H9 (cell line): Measurements from ENCODE around the gene SHISA7. TPM values are rescaled to one million over a fixed set of nuclear protein-coding genes. Genes with fewer than 3 reads are reported as not detected.

ENCODE experiments used
- DNase-seq: peaks from one replicate; pipeline ENCODE4 v3.0.0-alpha.2; 2017
- H2AFZ ChIP-seq: one replicate; pipeline ENCODE4 v1.6.1; 2013; ENCODE audit warnings: mild to moderate bottlenecking, low read length, control low read depth, moderate library complexity
- H2AK5ac ChIP-seq: 2 replicates; pipeline ENCODE4 v1.6.1; 2013; ENCODE audit warnings: low read length, control low read depth, mixed read lengths; ENCODE audit not compliant: insufficient read length
- H2BK120ac ChIP-seq: one replicate; pipeline ENCODE4 v1.6.1; 2013; ENCODE audit warnings: low read depth, mild to moderate bottlenecking, low read length, control low read depth, inconsistent platforms; ENCODE audit not compliant: poor library complexity, severe bottlenecking
- H2BK12ac ChIP-seq: 2 replicates; pipeline ENCODE4 v1.6.1; 2013; ENCODE audit warnings: low read length, control low read depth, mixed read lengths, low read depth; ENCODE audit not compliant: insufficient read length
- H2BK15ac ChIP-seq: 2 replicates; pipeline ENCODE4 v1.6.1; 2013; ENCODE audit warnings: low read depth, low read length, control low read depth
- H2BK20ac ChIP-seq: one replicate; pipeline ENCODE4 v1.6.1; 2013; ENCODE audit warnings: low read depth, mild to moderate bottlenecking, low read length, control low read depth, inconsistent platforms; ENCODE audit not compliant: poor library complexity, severe bottlenecking
- H2BK5ac ChIP-seq: 2 replicates; pipeline ENCODE4 v1.6.1; 2013; ENCODE audit warnings: low read length, control low read depth, mixed read lengths; ENCODE audit not compliant: insufficient read length
- H3K14ac ChIP-seq: 2 replicates; pipeline ENCODE4 v1.6.1; 2013; ENCODE audit warnings: low read length, control low read depth; ENCODE audit not compliant: insufficient read depth
- H3K18ac ChIP-seq: 2 replicates; pipeline ENCODE4 v1.6.1; 2013; ENCODE audit warnings: low read depth, mild to moderate bottlenecking, mixed read lengths, low read length, control low read depth; ENCODE audit not compliant: insufficient read length
- H3K23ac ChIP-seq: 2 replicates; pipeline ENCODE4 v1.6.1; 2013; ENCODE audit warnings: low read length, control low read depth, mixed read lengths, low read depth; ENCODE audit not compliant: insufficient read length
- H3K23me2 ChIP-seq: 2 replicates; pipeline ENCODE4 v1.6.1; 2013; ENCODE audit warnings: low read depth, mild to moderate bottlenecking, mixed read lengths, low read length, control low read depth; ENCODE audit not compliant: insufficient read length, poor library complexity, severe bottlenecking
- H3K27ac ChIP-seq: 2 replicates; pipeline ENCODE4 v1.5.1; 2013; ENCODE audit warnings: low read length, control low read depth, mixed read lengths, low read depth; ENCODE audit not compliant: insufficient read length
- H3K27me3 ChIP-seq: 2 replicates; pipeline ENCODE4 v1.6.1; 2013; ENCODE audit warnings: low read length, control low read depth, inconsistent platforms; ENCODE audit not compliant: insufficient read depth
- H3K4ac ChIP-seq: 2 replicates; pipeline ENCODE4 v1.6.1; 2013; ENCODE audit warnings: low read depth, mild to moderate bottlenecking, control low read depth, inconsistent platforms, low read length, moderate library complexity
- H3K4me1 ChIP-seq: 2 replicates; pipeline ENCODE4 v1.6.1; 2013; ENCODE audit warnings: low read length, control low read depth, inconsistent platforms; ENCODE audit not compliant: insufficient read depth
- H3K4me2 ChIP-seq: 2 replicates; pipeline ENCODE4 v1.6.1; 2013; ENCODE audit warnings: low read length, control low read depth, mixed read lengths; ENCODE audit not compliant: insufficient read length, insufficient read depth
- H3K56ac ChIP-seq: 2 replicates; pipeline ENCODE4 v1.6.1; 2013; ENCODE audit warnings: low read depth, mild to moderate bottlenecking, mixed read lengths, low read length, control low read depth; ENCODE audit not compliant: insufficient read length
- H3K79me1 ChIP-seq: 2 replicates; pipeline ENCODE4 v1.6.1; 2013; ENCODE audit warnings: low read depth, mild to moderate bottlenecking, moderate library complexity, low read length, control low read depth, inconsistent platforms; ENCODE audit not compliant: insufficient read depth, poor library complexity, severe bottlenecking
- H3K79me2 ChIP-seq: 2 replicates; pipeline ENCODE4 v1.6.1; 2013; ENCODE audit warnings: low read length, control low read depth, inconsistent platforms; ENCODE audit not compliant: insufficient read depth
- H3K9ac ChIP-seq: 2 replicates; pipeline ENCODE4 v1.6.1; 2013; ENCODE audit warnings: low read length, control low read depth, mixed read lengths; ENCODE audit not compliant: insufficient read length; ENCODE audit errors: extremely low read depth
- H3K9me3 ChIP-seq: one replicate; pipeline ENCODE4 v1.6.1; 2013; ENCODE audit warnings: low read depth, low read length, inconsistent platforms; ENCODE audit not compliant: control insufficient read depth
- H3T11ph ChIP-seq: one replicate; pipeline ENCODE4 v1.6.1; 2013; ENCODE audit warnings: mild to moderate bottlenecking, low read length, control low read depth, inconsistent platforms
- H4K20me1 ChIP-seq: one replicate; pipeline ENCODE4 v1.6.1; 2013; ENCODE audit not compliant: control insufficient read depth, insufficient read length, insufficient read depth
- H4K5ac ChIP-seq: 2 replicates; pipeline ENCODE4 v1.6.1; 2013; ENCODE audit warnings: low read depth, mild to moderate bottlenecking, mixed read lengths, low read length, control low read depth; ENCODE audit not compliant: insufficient read length
- H4K8ac ChIP-seq: replicated peaks from 2 replicates; pipeline ENCODE4 v1.6.1; 2013; ENCODE audit warnings: low read length, control low read depth, mixed read lengths, low read depth; ENCODE audit not compliant: insufficient read length
- H4K91ac ChIP-seq: 2 replicates; pipeline ENCODE4 v1.6.1; 2013; ENCODE audit warnings: low read depth, mild to moderate bottlenecking, moderate library complexity, mixed read lengths, low read length, control low read depth; ENCODE audit not compliant: insufficient read length
- H3K27ac Mint-ChIP-seq, 3 experiments: 2 replicates in 2 of 3; 3 replicates in 1 of 3; pipeline ENCODE4 v1.8.0; 2020 to 2021; ENCODE audit warnings: mixed read lengths in 3 of 3, mild to moderate bottlenecking in 1 of 3, moderate library complexity in 1 of 3
- H3K27me3 Mint-ChIP-seq: 2 replicates; pipeline ENCODE4 v1.8.0; 2021; ENCODE audit warnings: low read depth, mild to moderate bottlenecking, moderate library complexity, mixed read lengths
- H3K36me3 Mint-ChIP-seq, 3 experiments: 2 replicates in 2 of 3; 3 replicates in 1 of 3; pipeline ENCODE4 v1.8.0; 2020 to 2021; ENCODE audit warnings: low read depth in 3 of 3, mixed read lengths in 3 of 3; ENCODE audit not compliant: insufficient read depth in 1 of 3
- H3K4me1 Mint-ChIP-seq, 2 experiments: 2 replicates each; pipeline ENCODE4 v1.8.0; 2020; ENCODE audit warnings: mixed read lengths in 2 of 2
- H3K4me3 Mint-ChIP-seq, 2 experiments: 2 replicates in 1 of 2; 3 replicates in 1 of 2; pipeline ENCODE4 v1.8.0; 2020 to 2021; ENCODE audit warnings: mild to moderate bottlenecking in 2 of 2, mixed read lengths in 2 of 2, moderate library complexity in 1 of 2
- H3K9me3 Mint-ChIP-seq, 2 experiments: 2 replicates in 1 of 2; 3 replicates in 1 of 2; pipeline ENCODE4 v1.8.0; 2020; ENCODE audit warnings: mild to moderate bottlenecking in 2 of 2, mixed read lengths in 2 of 2, moderate library complexity in 1 of 2
- CTCF ChIP-seq: fragments of 200-600 bp; sonication (generic); conservative IDR thresholded peaks from 3 replicates; pipeline ENCODE4 v1.8.0; 2021; ENCODE audit warnings: antibody characterized with exemption, mild to moderate bottlenecking
- WGBS: extraction: QIAGEN DNeasy Blood & Tissue Kit; methylation state at CpG from one replicate; pipeline ENCODE4 v1.1.7; 2013; ENCODE audit warnings: missing lambda C conversion rate, low lambda C conversion rate, mixed read lengths; ENCODE audit not compliant: insufficient read length; ENCODE audit errors: extremely low coverage; 5-methylcytosine and 5-hydroxymethylcytosine counted together
- total RNA-seq: library from RNA; stranded (reverse); gene quantifications from 2 replicates; pipeline ENCODE4 v1.2.1, GENCODE V29; 2021

SHISA7 gene
- total RNA-seq, 1 experiment from 2014 or later, result 0.31 TPM

DNA sequence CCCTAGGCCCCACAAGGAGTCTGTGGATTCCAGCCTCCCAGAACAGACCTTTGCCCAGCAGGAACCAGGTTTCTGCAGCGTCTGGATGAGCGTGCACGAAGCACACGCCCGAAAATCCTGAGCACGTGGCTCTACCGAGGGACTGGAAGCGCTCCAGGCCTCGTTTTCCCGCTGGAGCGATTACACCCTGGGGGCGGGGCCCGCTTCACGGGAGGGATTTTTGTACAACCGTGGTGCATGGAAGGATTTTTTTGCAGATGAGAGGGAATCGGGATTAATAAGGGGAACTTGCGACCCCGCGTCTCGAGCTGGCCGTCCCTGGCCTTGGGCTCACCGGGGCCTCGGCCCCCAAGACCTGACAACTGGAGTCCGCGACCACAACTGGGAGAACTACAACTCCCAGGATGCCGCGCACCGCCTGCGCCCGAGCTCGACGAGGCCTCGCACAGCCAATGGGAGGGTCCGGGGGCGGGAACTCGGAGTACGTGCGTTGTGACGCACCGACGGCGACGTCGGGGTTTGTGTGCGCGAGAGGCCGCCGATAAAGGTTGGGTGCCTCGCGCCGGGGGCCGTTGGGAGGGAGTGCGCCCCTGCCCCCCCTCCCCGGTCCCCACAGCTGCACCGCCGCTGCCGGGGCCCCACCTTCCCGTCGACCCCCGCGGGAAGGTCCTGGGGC is 33.1 kb upstream of the SHISA7 start, which contains the start of gene ZNF628:
TSS of gene ZNF628 (plus strand) at position 518 of the 676 bp plus-strand sequence. CDS start 3,294 bp downstream, outside the sequence.
- no peak within 1 kb of the TSS for H3T11ph ChIP-seq
- peaks cover 0 to 16% (median 2%) of the 10 kb centered on the region in 3 experiments; a peak in 5 of 7 replicates for H3K36me3 Mint-ChIP-seq
- TF ChIP-seq CTCF, result no peak
- peak within 1 kb of the TSS; percentile 83 for H3K18ac ChIP-seq
- no peaks in the 10 kb centered on the region for H3K79me1 ChIP-seq
- H4K20me1 ChIP-seq, result no peaks in the 10 kb centered on the region
- peak within 1 kb of the TSS; percentile 84 for H2AFZ ChIP-seq
- no peak within 1 kb of the TSS for H3K23ac ChIP-seq
- peak within 1 kb of the TSS; percentile 90 to 98 (median 90); a peak in 5 of 7 replicates for H3K27ac Mint-ChIP-seq
- DNase-seq, result peak; percentile 99
- no peaks in the 10 kb centered on the region for H3K79me2 ChIP-seq
- H3K9ac ChIP-seq, result peak within 1 kb of the TSS; percentile 63
- no peak within 1 kb of the TSS for H2AK5ac ChIP-seq
- peak within 1 kb of the TSS; percentile 85 to 93 for H3K4me3 Mint-ChIP-seq
- H4K5ac ChIP-seq, result no peak within 1 kb of the TSS
- no CpG with 5 or more reads among the region's 61 CpGs for WGBS
- H3K56ac ChIP-seq, result no peak within 1 kb of the TSS
- H3K27me3 Mint-ChIP-seq, result peaks cover 2% of the 10 kb centered on the region; the same call in 1 of the 2 replicates
- no peak within 1 kb of the TSS for H3K27ac ChIP-seq
- H3K14ac ChIP-seq, result peak within 1 kb of the TSS; percentile 80; the same call in 1 of the 2 replicates
- H2BK12ac ChIP-seq, result no peak within 1 kb of the TSS
- H2BK120ac ChIP-seq, result no peak within 1 kb of the TSS
- H2BK15ac ChIP-seq, result no peak within 1 kb of the TSS
- no peak within 1 kb of the TSS for H3K4ac ChIP-seq
- H3K4me1 ChIP-seq, result no peaks in the 10 kb centered on the region
- no peak within 1 kb of the TSS for H4K91ac ChIP-seq
- peaks cover 27 to 57% of the 10 kb centered on the region in 2 experiments for H3K4me1 Mint-ChIP-seq
- no peak within 1 kb of the TSS for H2BK20ac ChIP-seq
- no peaks in the 10 kb centered on the region for H3K9me3 Mint-ChIP-seq
- no peak within 1 kb of the TSS for H4K8ac ChIP-seq
- H3K9me3 ChIP-seq, result no peaks in the 10 kb centered on the region
- H3K4me2 ChIP-seq, result peak within 1 kb of the TSS; percentile 63
- H3K23me2 ChIP-seq, result peaks cover 5% of the 10 kb centered on the region
- H2BK5ac ChIP-seq, result no peak within 1 kb of the TSS
- H3K27me3 ChIP-seq, result no peaks in the 10 kb centered on the region
